Nephron (organoid): ENCODE measurements around the gene EMC10.

Experiments used
- H3K27ac Mint-ChIP-seq, 3 experiments: 2 replicates each; pipeline ENCODE4 v1.8.0; 2020; ENCODE audit warnings: mixed read lengths in 3 of 3, mild to moderate bottlenecking in 2 of 3, moderate library complexity in 1 of 3
- H3K27me3 Mint-ChIP-seq: 2 replicates; pipeline ENCODE4 v1.8.0; 2021; ENCODE audit warnings: low read depth, mild to moderate bottlenecking, moderate library complexity, mixed read lengths
- H3K36me3 Mint-ChIP-seq: 2 replicates; pipeline ENCODE4 v1.8.0; 2020; ENCODE audit warnings: low read depth, mixed read lengths
- H3K4me1 Mint-ChIP-seq: 2 replicates; pipeline ENCODE4 v1.8.0; 2020; ENCODE audit warnings: mixed read lengths
- H3K4me3 Mint-ChIP-seq, 3 experiments: 2 replicates each; pipeline ENCODE4 v1.8.0; 2020; ENCODE audit warnings: mild to moderate bottlenecking in 3 of 3, mixed read lengths in 3 of 3, moderate library complexity in 2 of 3
- H3K9me3 Mint-ChIP-seq: 2 replicates; pipeline ENCODE4 v1.8.0; 2020; ENCODE audit warnings: mixed read lengths
- TF ChIP-seq, protein P1 (sequence below), 3 experiments: fragments of 200-600 bp; sonication (generic); IDR thresholded peaks; one replicate each; pipeline ENCODE4 v1.5.0; 2021; ENCODE audit warnings: antibody characterized with exemption in 3 of 3; ENCODE audit not compliant: unreplicated experiment in 3 of 3

EMC10 gene

DNA sequence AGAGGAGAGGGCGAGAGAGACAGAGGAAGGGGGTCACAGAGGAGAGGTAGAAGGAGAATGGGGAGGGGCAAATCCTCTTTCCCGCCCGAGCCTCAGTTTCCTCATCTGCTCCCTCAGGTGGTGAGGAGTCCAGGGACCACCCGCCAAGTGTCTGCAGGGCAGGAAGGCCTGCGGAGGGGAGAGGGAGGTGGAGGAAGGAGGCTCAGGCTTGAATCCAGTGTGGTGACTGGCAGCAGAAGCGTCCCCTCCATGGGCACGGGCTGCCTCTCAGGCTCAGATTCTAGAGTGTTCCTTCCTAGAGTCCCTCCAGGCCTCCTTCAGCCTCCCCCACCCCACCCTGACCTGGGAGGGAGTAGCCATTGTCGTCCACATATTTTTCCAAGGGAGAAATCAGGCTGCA, 16.9 kb downstream of the EMC10 start:
- Mint-ChIP-seq H3K9me3 (peaks cover 5% of the 10 kb centered on the region), H3K4me3 (peak overlapping the region in 1 of 3 experiments; percentile 89), H3K4me1 (peaks cover 40% of the 10 kb centered on the region), H3K36me3 (peaks cover 6% of the 10 kb centered on the region), H3K27ac (no peak overlapping the region), H3K27me3 (peaks cover 55% of the 10 kb centered on the region)
- TF ChIP-seq, protein P1, sequence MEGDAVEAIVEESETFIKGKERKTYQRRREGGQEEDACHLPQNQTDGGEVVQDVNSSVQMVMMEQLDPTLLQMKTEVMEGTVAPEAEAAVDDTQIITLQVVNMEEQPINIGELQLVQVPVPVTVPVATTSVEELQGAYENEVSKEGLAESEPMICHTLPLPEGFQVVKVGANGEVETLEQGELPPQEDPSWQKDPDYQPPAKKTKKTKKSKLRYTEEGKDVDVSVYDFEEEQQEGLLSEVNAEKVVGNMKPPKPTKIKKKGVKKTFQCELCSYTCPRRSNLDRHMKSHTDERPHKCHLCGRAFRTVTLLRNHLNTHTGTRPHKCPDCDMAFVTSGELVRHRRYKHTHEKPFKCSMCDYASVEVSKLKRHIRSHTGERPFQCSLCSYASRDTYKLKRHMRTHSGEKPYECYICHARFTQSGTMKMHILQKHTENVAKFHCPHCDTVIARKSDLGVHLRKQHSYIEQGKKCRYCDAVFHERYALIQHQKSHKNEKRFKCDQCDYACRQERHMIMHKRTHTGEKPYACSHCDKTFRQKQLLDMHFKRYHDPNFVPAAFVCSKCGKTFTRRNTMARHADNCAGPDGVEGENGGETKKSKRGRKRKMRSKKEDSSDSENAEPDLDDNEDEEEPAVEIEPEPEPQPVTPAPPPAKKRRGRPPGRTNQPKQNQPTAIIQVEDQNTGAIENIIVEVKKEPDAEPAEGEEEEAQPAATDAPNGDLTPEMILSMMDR (IDR thresholded peaks at IDR 0.05; ENCODE audit: unreplicated experiment in 3 of 3) = no peak

DNA sequence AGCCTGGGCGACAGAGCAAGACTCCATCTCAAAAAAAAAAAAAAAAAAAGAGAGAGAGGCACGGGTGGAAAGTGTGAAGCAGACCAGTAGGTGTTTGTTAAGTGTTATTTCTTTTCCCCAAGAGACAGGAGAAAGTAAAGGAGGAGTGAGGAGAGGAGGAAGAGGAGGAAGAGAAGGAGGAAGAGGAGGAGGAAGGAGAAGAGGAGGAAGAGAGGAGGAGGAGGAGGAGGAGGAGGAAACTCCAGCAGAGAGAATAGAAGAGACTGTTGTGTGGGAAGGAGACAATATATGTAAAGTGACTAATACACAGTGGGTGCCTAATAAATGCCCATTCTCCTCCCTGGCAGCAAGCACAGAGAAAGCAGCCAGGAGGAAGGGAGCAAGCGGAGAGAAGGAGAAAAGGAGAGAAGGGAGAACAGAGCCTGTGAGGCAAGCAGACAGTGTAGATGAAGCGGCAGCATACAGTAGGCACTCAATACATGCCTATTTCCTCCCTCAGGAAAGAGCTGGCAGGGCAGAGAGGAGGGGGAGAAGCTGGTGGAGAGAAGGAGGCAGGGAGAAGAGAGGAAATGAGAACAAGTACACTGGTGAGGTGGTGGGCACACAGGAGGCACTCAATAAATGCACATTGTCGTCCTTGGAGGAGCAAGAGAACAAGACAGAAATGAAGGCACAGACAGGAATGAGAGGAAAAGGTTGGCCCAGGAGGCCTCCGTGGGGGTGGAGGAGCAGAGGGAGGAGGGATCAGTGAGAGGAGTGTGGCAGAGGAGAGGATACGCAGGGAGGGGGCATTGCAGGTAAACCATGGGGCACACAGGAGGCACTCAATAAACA, 18.1 kb downstream of the EMC10 start:
- peaks cover 28% of the 10 kb centered on the region for H3K4me1 Mint-ChIP-seq
- peaks cover 44% of the 10 kb centered on the region for H3K27me3 Mint-ChIP-seq
- peaks cover 5% of the 10 kb centered on the region for H3K9me3 Mint-ChIP-seq
- H3K4me3 Mint-ChIP-seq = peak overlapping the region; percentile 26 to 89 (median 69)
- H3K27ac Mint-ChIP-seq = no peak overlapping the region
- peaks cover 6% of the 10 kb centered on the region for H3K36me3 Mint-ChIP-seq
- TF ChIP-seq, protein P1 (IDR thresholded peaks at IDR 0.05; ENCODE audit: unreplicated experiment in 3 of 3) = no peak

DNA sequence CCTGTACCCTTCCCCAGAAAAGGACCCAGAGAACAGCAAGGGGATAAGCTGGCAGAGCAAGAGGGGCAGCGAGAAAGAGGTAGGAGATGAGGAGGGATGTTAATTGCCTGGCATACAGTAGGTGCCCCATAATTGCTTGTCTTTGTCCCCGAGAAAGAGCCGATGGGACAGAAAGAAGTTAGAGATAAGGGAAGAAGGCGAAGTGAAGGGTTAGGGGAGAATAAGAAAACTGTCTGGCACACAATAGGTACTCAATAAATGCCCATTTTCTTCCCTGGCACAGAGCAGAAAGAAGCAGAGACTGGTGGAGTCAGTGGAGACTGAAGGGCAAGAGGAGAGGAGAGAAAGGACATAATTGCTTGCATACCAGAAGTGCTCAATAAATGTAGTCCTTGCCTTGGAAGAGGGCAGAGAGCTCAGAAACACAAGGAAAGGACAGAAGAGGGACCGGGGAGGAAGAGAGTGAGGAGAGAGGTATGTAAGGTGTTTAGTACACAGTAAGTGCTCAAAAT, 18.8 kb downstream of the EMC10 start:
- Mint-ChIP-seq H3K27me3 (peaks cover 39% of the 10 kb centered on the region), H3K36me3 (peaks cover 3% of the 10 kb centered on the region), H3K9me3 (peaks cover 5% of the 10 kb centered on the region), H3K4me1 (peaks cover 22% of the 10 kb centered on the region), H3K4me3 (peak overlapping the region; percentile 39 to 89 (median 69)), H3K27ac (peak overlapping the region in 2 of 3 experiments; percentile 17 to 42)
- TF ChIP-seq, protein P1 (IDR thresholded peaks at IDR 0.05; ENCODE audit: unreplicated experiment in 3 of 3) = no peak

DNA sequence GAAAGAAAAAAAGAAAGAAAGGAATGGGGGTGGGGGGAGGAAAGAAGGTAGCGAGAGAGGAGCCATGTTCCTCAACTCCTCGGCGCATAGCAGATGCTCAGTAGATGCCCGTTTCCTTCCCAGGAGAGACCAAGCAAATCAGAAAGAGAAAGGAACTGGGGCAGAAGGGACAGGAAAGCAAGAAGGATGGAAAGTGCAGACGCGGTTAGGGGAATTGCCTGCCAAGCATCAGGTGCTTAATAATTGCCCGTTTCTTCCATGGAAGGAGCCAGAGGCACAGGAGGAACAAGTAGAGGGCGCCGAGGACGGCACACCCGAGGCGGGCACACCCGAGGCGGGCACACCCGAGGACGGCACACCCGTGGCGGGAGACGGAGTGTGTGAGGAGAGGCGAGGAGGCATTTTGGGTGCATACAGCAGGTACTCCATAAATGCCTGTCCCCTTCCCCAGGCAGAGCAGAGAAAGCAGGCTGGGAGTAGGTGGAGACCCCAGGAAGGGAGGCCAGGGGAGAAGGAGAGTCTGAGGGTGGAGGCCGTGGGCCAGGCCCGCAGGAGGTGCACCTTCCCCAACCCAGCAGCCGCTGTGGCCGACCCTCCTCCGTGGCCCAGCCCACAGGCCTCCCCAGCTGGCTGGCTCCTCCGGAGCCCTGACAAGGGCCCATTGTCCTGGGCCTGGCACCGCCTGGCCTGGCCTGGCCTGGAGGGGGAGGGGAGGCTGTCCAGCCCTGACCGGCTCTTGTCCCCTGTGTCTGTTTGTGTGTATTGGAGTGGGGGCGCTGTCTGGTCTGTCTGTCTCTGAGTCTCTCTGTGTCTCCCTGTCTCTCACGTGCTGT, 20.1 kb downstream of the EMC10 start:
- Mint-ChIP-seq H3K27ac (peak overlapping the region in 1 of 3 experiments; percentile 32), H3K4me3 (peak overlapping the region; percentile 29 to 89 (median 77)), H3K27me3 (peaks cover 29% of the 10 kb centered on the region), H3K36me3 (no peaks in the 10 kb centered on the region), H3K9me3 (no peaks in the 10 kb centered on the region), H3K4me1 (peaks cover 11% of the 10 kb centered on the region)
- TF ChIP-seq, protein P1 (IDR thresholded peaks at IDR 0.05; ENCODE audit: unreplicated experiment in 3 of 3) = no peak

GRCh38 chr19:50497022-50497405, 20.7 kb downstream of the EMC10 start:
- no peak overlapping the region for H3K27ac Mint-ChIP-seq
- TF ChIP-seq, protein P1 (IDR thresholded peaks at IDR 0.05; ENCODE audit: unreplicated experiment in 3 of 3) = no peak
- peaks cover 27% of the 10 kb centered on the region for H3K27me3 Mint-ChIP-seq
- no peaks in the 10 kb centered on the region for H3K9me3 Mint-ChIP-seq
- no peaks in the 10 kb centered on the region for H3K36me3 Mint-ChIP-seq
- peaks cover 9% of the 10 kb centered on the region for H3K4me1 Mint-ChIP-seq
- no peak overlapping the region for H3K4me3 Mint-ChIP-seq
